ENCODE results near the gene MATN4. TPM values are rescaled to one million over a fixed set of nuclear protein-coding genes. Genes with fewer than 3 reads are reported as not detected.

MATN4 gene
- total RNA-seq, 3 donors from 2014 or later, result 0.17 to 0.22 TPM; not detected in 1

GRCh38 chr20:45350217-45350616 lies 42.1 kb upstream of the MATN4 start:
- no peak for DNase-seq
- no peak for TF ChIP-seq CTCF (IDR thresholded peaks at IDR 0.05)
- Histone ChIP-seq H3K9me3 (no peaks in the 10 kb centered on the region), H3K36me3 (ENCODE audit: low read depth) (no peaks in the 10 kb centered on the region), H3K4me3 (no peak overlapping the region), H3K4me1 (ENCODE audit: low read depth) (peaks cover 10% of the 10 kb centered on the region)
- intact Hi-C loops (cut with DNase I, micrococcal nuclease), result no loop called here
- no peak for ATAC-seq

GRCh38 chr20:45347936-45348778 lies 40.1 kb upstream of the MATN4 start, which contains the start of gene SDC4:
TSS of gene SDC4 (minus strand) at chr20:45348424. CDS start at chr20:45348384, 40 bp downstream.
- H3K4me1 ChIP-seq (ENCODE audit: low read depth), result peaks cover 28% of the 10 kb centered on the region
- no peaks in the 10 kb centered on the region for H3K36me3 ChIP-seq (ENCODE audit: low read depth)
- DNase-seq (peak; percentile 74 to 84 (median 81)), ATAC-seq (peak; percentile 76)
- no peaks in the 10 kb centered on the region for H3K9me3 ChIP-seq
- H3K4me3 ChIP-seq, result peak within 1 kb of the TSS; percentile 69
- TF ChIP-seq CTCF (IDR thresholded peaks at IDR 0.05), result no peak
- intact Hi-C loops (cut with DNase I, micrococcal nuclease), result no loop called here

- TF ChIP-seq CTCF (IDR thresholded peaks at IDR 0.05), result no peak
- Histone ChIP-seq H3K4me1 (ENCODE audit: low read depth) (peaks cover 34% of the 10 kb centered on the region), H3K36me3 (ENCODE audit: low read depth) (no peaks in the 10 kb centered on the region), H3K9me3 (no peaks in the 10 kb centered on the region), H3K4me3 (peak overlapping the region; percentile 69)
- ATAC-seq, result peak; percentile 6
- intact Hi-C loops (cut with DNase I, micrococcal nuclease), result no loop called here
- no peak for DNase-seq
Observed at GRCh38 chr20:45347297-45347935, 39.3 kb upstream of the MATN4 start.

GRCh38 chr20:45346851-45347250 lies 38.8 kb upstream of the MATN4 start:
- DNase-seq (no peak), ATAC-seq (no peak)
- H3K36me3 ChIP-seq (ENCODE audit: low read depth), result no peaks in the 10 kb centered on the region
- no peak for TF ChIP-seq CTCF (IDR thresholded peaks at IDR 0.05)
- H3K4me1 ChIP-seq (ENCODE audit: low read depth), result peaks cover 40% of the 10 kb centered on the region
- no peaks in the 10 kb centered on the region for H3K9me3 ChIP-seq
- H3K4me3 ChIP-seq, result peak overlapping the region; percentile 69
- intact Hi-C loops (cut with DNase I, micrococcal nuclease), result no loop called here

- DNase-seq, result no peak
- intact Hi-C loops (cut with DNase I, micrococcal nuclease), result no loop called here
- no peak for TF ChIP-seq CTCF (IDR thresholded peaks at IDR 0.05)
- no peak for ATAC-seq
- Histone ChIP-seq H3K36me3 (ENCODE audit: low read depth) (no peaks in the 10 kb centered on the region), H3K9me3 (no peaks in the 10 kb centered on the region), H3K4me1 (ENCODE audit: low read depth) (peaks cover 45% of the 10 kb centered on the region), H3K4me3 (peak overlapping the region; percentile 69)
Observed at GRCh38 chr20:45346291-45346718, 38.2 kb upstream of the MATN4 start.
